Kidney epithelial cell (primary cell): ENCODE data around the gene KCNA2. TPM values are rescaled to one million over a fixed set of nuclear protein-coding genes. Genes with fewer than 3 reads are reported as not detected.

Experiments used
- DNase-seq: peaks from one replicate; pipeline ENCODE4 v3.0.0-alpha.2; 2010; ENCODE audit warnings: low read depth
- H3K27me3 ChIP-seq: 2 replicates; pipeline ENCODE4 v1.6.0; 2011; ENCODE audit warnings: low read length; ENCODE audit not compliant: control insufficient read depth, insufficient read depth
- H3K36me3 ChIP-seq: 2 replicates; pipeline ENCODE4 v1.5.1; 2011; ENCODE audit warnings: low read length; ENCODE audit not compliant: control insufficient read depth, insufficient read depth
- H3K4me3 ChIP-seq: 2 replicates; pipeline ENCODE4 v1.5.1; 2011; ENCODE audit warnings: low read depth, mild to moderate bottlenecking, control low read depth, low read length
- total RNA-seq: library from RNA; depleted of rRNA; stranded (reverse); fragments of >200 nt; gene quantifications from 2 replicates; pipeline ENCODE4 v1.2.3, GENCODE V29; 2015
- TF ChIP-seq, protein P1 (sequence below): IDR thresholded peaks from 2 replicates; pipeline ENCODE4 v1.5.1; 2011; ENCODE audit warnings: mild to moderate bottlenecking, moderate library complexity, low read length, control low read depth, inconsistent platforms; ENCODE audit not compliant: insufficient read depth, poor library complexity, severe bottlenecking

KCNA2 gene
- total RNA-seq, 1 donor from 2014 or later, result not detected

DNA sequence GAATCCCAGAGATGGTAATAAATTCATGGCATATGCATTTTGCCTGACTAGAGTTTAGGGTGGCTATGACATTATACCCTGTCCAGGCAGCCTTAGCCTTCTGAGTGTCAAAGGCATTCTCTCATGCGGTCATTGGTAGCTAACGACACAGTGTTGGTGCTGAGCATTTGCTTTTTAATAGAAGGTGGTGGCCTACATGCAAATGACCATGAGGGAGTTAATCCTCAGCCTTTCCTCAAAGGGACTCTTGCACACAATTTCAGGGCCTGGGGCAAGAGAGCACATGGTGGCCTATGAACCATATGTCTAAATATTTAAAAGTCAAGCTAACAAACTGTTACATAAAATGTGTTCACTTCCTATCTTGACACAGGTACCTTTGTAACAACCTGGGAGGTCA, 56.3 kb downstream of the KCNA2 start:
- Histone ChIP-seq H3K4me3 (no peak overlapping the region), H3K36me3 (no peaks in the 10 kb centered on the region), H3K27me3 (peaks cover 7% of the 10 kb centered on the region)
- no peak for DNase-seq
- TF ChIP-seq, protein P1, sequence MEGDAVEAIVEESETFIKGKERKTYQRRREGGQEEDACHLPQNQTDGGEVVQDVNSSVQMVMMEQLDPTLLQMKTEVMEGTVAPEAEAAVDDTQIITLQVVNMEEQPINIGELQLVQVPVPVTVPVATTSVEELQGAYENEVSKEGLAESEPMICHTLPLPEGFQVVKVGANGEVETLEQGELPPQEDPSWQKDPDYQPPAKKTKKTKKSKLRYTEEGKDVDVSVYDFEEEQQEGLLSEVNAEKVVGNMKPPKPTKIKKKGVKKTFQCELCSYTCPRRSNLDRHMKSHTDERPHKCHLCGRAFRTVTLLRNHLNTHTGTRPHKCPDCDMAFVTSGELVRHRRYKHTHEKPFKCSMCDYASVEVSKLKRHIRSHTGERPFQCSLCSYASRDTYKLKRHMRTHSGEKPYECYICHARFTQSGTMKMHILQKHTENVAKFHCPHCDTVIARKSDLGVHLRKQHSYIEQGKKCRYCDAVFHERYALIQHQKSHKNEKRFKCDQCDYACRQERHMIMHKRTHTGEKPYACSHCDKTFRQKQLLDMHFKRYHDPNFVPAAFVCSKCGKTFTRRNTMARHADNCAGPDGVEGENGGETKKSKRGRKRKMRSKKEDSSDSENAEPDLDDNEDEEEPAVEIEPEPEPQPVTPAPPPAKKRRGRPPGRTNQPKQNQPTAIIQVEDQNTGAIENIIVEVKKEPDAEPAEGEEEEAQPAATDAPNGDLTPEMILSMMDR, result no peak

DNA sequence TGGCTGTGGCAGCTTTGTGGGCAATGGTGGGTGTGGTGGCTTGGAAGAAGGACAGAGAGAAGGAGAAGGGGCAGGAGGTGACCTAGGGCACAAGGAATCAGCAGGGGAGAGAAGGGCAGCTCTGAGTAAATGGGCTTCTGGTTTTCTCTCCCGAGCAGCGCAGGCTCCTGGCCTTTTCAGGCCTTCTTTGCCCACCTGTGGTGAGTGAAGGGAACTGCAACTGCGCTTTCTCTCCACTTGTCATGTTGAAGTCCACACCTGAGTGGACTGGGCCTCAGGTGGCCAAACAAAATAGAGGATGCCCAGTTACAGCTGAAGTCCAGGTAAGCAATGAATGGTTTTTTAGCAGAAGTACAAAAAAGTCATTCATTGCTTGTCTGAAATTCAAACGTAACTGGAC, 57.8 kb downstream of the KCNA2 start:
- H3K27me3 ChIP-seq, result peaks cover 6% of the 10 kb centered on the region
- TF ChIP-seq, protein P1, result peak; percentile 42
- no peaks in the 10 kb centered on the region for H3K36me3 ChIP-seq
- H3K4me3 ChIP-seq, result no peak overlapping the region
- DNase-seq, result no peak

DNA sequence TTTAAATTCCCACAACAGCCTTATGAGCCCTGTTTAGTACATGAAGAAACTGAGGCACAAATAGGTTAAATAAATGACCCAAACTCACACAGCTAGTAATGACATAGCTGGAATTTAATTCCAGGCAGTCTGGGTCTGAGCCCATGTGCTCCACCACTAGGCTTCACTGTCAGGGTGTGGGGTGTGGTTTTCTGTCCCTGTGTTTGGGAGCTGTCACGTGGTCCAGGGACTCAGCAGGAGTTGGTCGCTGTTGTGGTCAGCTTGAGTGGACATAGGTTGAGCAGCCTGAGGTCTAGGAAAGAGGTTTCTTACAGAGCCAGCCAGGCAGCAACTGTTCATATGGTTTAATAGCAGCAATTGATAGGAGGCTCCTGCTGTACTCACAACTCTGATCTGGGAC, 59.1 kb downstream of the KCNA2 start:
- H3K4me3 ChIP-seq, result no peak overlapping the region
- no peaks in the 10 kb centered on the region for H3K36me3 ChIP-seq
- DNase-seq, result no peak
- no peaks in the 10 kb centered on the region for H3K27me3 ChIP-seq
- TF ChIP-seq, protein P1, result no peak

DNA sequence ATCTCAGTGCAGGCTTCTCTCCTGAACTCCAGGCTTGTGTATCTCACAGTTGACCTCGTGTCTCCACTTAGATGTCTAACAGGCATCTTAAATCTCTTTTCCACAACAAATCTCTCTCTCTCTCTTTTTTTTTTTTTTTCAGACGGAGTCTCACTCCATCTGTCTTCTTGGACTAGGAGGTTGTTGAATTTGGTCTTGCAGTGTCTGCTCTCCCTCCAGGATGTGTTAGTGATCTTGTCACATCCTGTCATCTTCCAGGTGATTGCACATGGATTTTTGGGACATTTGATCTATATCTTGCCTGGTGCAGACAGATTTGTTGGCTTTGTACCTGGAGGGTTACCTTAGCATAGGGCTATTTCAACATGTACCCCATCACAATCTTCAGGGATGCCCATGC, 60.7 kb downstream of the KCNA2 start:
- no peak for DNase-seq
- TF ChIP-seq, protein P1, result no peak
- Histone ChIP-seq H3K27me3 (no peaks in the 10 kb centered on the region), H3K4me3 (no peak overlapping the region), H3K36me3 (no peaks in the 10 kb centered on the region)

DNA sequence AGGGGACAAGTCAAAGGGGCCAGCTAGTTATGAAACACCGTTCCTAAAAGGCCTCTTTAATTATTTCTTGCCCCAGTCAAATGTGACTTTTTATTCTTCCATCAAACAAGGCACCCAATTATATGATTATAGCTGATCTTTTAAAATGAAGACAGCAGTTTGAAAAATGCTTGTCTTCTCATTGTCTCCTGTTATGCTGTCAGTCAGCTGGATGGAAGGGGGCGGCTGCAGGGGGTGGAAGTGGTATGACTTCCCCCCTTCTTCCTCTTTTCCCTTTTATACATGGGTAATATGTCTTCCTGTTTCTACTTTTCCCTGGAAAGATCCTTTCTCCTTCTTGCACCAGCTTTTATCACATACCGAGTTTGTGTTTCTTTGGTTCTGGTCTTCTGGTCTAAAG, 61.4 kb downstream of the KCNA2 start:
- no peak overlapping the region for H3K4me3 ChIP-seq
- TF ChIP-seq, protein P1, result no peak
- H3K27me3 ChIP-seq, result no peaks in the 10 kb centered on the region
- no peak for DNase-seq
- no peaks in the 10 kb centered on the region for H3K36me3 ChIP-seq

Other genes with a start within 250 kb of the KCNA2 start
- 15.4 and 25.4 TPM in 2 replicates for gene SLC16A4, start 215.3 kb downstream of the KCNA2 start, total RNA-seq
- 129 and 198 TPM in 2 replicates for gene LAMTOR5, start 198.7 kb downstream of the KCNA2 start, total RNA-seq
- gene PROK1, start 155.2 kb downstream of the KCNA2 start, total RNA-seq, result not detected in 2 replicates
- gene KCNA10, start 87.2 kb downstream of the KCNA2 start, total RNA-seq, result not detected in 2 replicates
- 0.04 TPM in 1 of 2 replicates, not detected in the other for gene KCNA3, start 68.6 kb upstream of the KCNA2 start, total RNA-seq